ENCODE data around the gene ZNF185. TPM values are rescaled to one million over a fixed set of nuclear protein-coding genes. Genes with fewer than 3 reads are reported as not detected.

ZNF185 gene
- total and polyA plus RNA-seq, 9 of the 15 experiments (the other 6 are each of a cell fraction or from before 2014, with no cell fraction given) = 0.08 to 1.1 (median 0.22) TPM

GRCh38 chrX:152869972-152870371 lies 27.9 kb upstream of the ZNF185 start:
- H3K79me2 ChIP-seq (ENCODE audit: control insufficient read depth, insufficient read depth, low read length) = no peaks in the 10 kb centered on the region
- no peak for FAIRE-seq
- POLR2A ChIA-PET = no interaction called here

More at GRCh38 chrX:152869972-152870371, 27.9 kb upstream of the ZNF185 start:
- DNase-seq (ENCODE audit: extremely low read depth in 1 of 4, low spot score in 3 of 4) (no peak), ATAC-seq (peak; percentile 44; the same call in 1 of the 3 replicates)
- in situ Hi-C loops (cut with MboI) = no loop called here
- CTCF ChIA-PET (ENCODE audit: low intra/inter-chr PET ratio) = no interaction called here
- WGBS (ENCODE audit: insufficient coverage, low coverage, missing lambda C conversion rate) = 81% methylated on average over 7 of the region's 7 CpGs
- TF ChIP-seq RBBP5 (IDR thresholded peaks at IDR 0.05; ENCODE audit: borderline replicate concordance, insufficient read depth, low read length, poor library complexity, severe bottlenecking) (no peak), ARID3B (CRISPR knock-in tag; IDR thresholded peaks at IDR 0.05; ENCODE audit: borderline replicate concordance) (no peak), ELK3 (CRISPR knock-in tag; IDR thresholded peaks at IDR 0.05) (no peak), RAD21 (CRISPR knock-in tag; conservative IDR thresholded peaks at IDR 0.05 in 1 of 2, IDR thresholded peaks at IDR 0.05 in 1 of 2) (peak in 1 of 2 experiments; percentile 29; a peak in 1 of 4 replicates), CTCF (IDR thresholded peaks at IDR 0.05 in 2 of 3, conservative IDR thresholded peaks at IDR 0.05 in 1 of 3; ENCODE audit: insufficient read depth in 2 of 3, low read depth in 1 of 3, low read length in 3 of 3) (peak in 2 of 3 experiments; percentile 35 to 43; a peak in 3 of 6 replicates)
- Histone ChIP-seq H3K4me1 (replicated peaks in 1 of 2; ENCODE audit: control insufficient read depth in 2 of 2, insufficient read depth in 2 of 2, low read length in 2 of 2) (no peaks in the 10 kb centered on the region), H3K27me3 (ENCODE audit: control insufficient read depth in 2 of 2, insufficient read depth in 2 of 2, low read length in 2 of 2) (peaks cover 0 to 3% of the 10 kb centered on the region in 2 experiments; a peak in 1 of 5 replicates), H3K27ac (ENCODE audit: extremely low read depth, low read depth, low read length) (no peak overlapping the region), H2AFZ (ENCODE audit: low read depth, low read length) (no peak overlapping the region), H3K4me2 (ENCODE audit: insufficient read depth, low read length) (no peak overlapping the region), H3K4me3 (no peak overlapping the region), H3K9me1 (ENCODE audit: control insufficient read depth, insufficient read depth, low read length) (no peaks in the 10 kb centered on the region), H4K20me1 (replicated peaks; ENCODE audit: control insufficient read depth, insufficient read depth, low read length) (no peaks in the 10 kb centered on the region), H3K36me3 (ENCODE audit: control insufficient read depth, insufficient read depth, low read length) (peaks cover 50% of the 10 kb centered on the region; the same call in 2 of the 3 replicates), H3K9ac (ENCODE audit: insufficient read depth in 1 of 2, low read depth in 2 of 2, low read length in 2 of 2) (no peak overlapping the region), H3K9me3 (replicated peaks; ENCODE audit: control insufficient read depth, insufficient read depth, low read depth, low read length) (no peaks in the 10 kb centered on the region)
- intact Hi-C loops (cut with micrococcal nuclease) = no loop called here
- no TSS peak for BruUV-seq (replicated peaks)
